ENCODE data around the gene CD47.

Gene CD47

DNA sequence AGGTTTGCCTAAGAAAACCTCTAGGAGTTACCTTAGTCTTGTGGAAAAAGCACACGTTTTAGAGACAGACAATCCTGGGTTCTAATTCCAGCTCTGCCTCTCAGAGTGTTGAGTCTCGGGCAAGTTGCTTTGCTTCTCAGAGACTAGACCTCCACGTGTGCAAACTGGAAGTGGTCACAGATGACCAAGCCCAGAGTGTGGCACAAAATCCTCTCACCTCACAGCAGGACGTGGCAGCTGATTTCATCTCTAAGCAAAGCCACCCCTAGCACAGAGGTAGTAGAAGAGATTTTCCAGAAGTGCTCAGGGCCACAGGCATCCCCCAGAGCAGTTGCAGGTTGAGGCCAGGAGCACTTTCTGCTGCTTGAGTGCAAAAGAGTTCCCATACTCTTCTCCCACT is 79.2 kb downstream of the CD47 start:
- H3K4me3 ChIP-seq (ENCODE audit: low read depth, low read length) = no peak overlapping the region
- TF ChIP-seq, protein P1, sequence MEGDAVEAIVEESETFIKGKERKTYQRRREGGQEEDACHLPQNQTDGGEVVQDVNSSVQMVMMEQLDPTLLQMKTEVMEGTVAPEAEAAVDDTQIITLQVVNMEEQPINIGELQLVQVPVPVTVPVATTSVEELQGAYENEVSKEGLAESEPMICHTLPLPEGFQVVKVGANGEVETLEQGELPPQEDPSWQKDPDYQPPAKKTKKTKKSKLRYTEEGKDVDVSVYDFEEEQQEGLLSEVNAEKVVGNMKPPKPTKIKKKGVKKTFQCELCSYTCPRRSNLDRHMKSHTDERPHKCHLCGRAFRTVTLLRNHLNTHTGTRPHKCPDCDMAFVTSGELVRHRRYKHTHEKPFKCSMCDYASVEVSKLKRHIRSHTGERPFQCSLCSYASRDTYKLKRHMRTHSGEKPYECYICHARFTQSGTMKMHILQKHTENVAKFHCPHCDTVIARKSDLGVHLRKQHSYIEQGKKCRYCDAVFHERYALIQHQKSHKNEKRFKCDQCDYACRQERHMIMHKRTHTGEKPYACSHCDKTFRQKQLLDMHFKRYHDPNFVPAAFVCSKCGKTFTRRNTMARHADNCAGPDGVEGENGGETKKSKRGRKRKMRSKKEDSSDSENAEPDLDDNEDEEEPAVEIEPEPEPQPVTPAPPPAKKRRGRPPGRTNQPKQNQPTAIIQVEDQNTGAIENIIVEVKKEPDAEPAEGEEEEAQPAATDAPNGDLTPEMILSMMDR (IDR thresholded peaks at IDR 0.05; ENCODE audit: borderline replicate concordance, insufficient read depth, low read depth, low read length) = no peak

DNA sequence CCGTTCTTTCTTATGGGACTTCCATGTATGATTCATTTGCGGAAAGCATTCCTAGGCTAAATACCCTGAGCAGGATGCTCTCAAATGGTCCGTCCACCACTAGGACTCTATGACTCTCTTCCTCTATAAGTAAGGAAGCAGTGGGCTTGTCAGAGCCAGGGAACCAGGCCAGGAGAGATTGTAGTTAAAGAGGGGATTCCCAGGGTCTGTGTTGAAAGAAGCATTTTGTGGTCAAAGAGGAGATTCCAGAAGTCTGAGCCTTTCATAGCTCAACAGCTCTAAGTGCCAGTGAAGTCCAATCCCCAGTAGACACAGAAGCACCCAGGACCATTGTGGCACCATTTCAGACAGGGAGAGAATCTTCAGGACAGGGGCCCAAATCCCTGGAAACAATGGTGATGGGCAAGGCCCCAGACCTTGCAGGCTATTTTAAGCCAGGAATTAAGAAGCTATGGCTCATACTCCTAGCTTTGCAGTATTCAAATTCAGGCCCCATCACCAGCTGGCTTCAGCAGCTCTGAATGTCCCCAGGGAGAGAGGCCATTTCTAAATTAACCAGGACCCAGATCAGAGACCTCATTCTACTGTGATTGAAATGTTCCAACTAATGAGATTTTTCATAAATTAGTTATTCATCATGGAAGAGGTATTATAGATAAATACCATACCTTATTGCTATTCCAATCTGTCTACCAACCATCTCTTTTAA is 81.7 kb downstream of the CD47 start:
- TF ChIP-seq, protein P1 (IDR thresholded peaks at IDR 0.05; ENCODE audit: borderline replicate concordance, insufficient read depth, low read depth, low read length) = no peak
- no peak overlapping the region for H3K4me3 ChIP-seq (ENCODE audit: low read depth, low read length)

DNA sequence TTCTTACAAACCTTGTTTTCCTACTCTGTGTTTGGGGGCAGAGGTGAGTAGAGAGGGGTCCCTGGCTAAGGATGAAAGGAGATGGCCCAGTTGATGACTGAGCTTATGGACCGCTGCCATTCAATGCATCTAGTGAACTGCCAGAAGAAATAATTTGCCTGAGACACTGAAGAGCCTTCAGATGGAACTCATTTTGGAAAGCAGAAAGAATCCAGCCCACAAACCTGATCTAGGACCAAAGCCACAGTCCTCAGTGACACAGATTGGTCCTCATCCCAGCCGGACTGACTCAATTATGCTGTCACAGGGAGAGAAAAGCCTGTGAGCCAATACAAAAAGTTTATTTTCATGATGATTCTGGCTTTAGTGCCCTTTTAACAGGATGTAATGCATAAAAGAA is 82.7 kb downstream of the CD47 start:
- TF ChIP-seq, protein P1 (IDR thresholded peaks at IDR 0.05; ENCODE audit: borderline replicate concordance, insufficient read depth, low read depth, low read length) = no peak

DNA sequence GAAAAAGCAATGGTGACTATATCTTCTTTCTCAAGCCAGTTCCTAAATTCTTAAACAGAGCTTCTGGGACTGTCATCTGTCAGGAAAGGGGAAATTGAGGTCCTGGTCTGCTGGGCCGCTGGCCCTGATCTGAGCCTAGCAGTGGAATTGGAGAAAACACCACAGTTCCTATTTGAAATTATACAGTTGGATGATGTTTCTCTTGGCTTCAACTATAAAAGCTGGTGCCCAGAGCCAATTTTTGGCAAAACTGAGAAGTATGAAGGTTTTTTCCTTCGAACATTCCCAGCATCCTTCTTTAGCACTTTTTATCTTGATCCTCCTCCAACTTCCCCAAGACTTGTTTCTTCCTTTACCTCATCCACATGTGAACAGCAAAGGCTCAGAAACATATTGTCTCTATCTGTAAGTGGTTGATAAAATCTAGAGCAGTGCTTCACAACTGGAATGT is 83.9 kb downstream of the CD47 start:
- H3K4me3 ChIP-seq (ENCODE audit: low read depth, low read length) = no peak overlapping the region
- TF ChIP-seq, protein P1 (IDR thresholded peaks at IDR 0.05; ENCODE audit: borderline replicate concordance, insufficient read depth, low read depth, low read length) = no peak

More for the DNA sequence above, 82.7 kb downstream of the CD47 start:
- H3K4me3 ChIP-seq (ENCODE audit: low read depth, low read length) = no peak overlapping the region

DNA sequence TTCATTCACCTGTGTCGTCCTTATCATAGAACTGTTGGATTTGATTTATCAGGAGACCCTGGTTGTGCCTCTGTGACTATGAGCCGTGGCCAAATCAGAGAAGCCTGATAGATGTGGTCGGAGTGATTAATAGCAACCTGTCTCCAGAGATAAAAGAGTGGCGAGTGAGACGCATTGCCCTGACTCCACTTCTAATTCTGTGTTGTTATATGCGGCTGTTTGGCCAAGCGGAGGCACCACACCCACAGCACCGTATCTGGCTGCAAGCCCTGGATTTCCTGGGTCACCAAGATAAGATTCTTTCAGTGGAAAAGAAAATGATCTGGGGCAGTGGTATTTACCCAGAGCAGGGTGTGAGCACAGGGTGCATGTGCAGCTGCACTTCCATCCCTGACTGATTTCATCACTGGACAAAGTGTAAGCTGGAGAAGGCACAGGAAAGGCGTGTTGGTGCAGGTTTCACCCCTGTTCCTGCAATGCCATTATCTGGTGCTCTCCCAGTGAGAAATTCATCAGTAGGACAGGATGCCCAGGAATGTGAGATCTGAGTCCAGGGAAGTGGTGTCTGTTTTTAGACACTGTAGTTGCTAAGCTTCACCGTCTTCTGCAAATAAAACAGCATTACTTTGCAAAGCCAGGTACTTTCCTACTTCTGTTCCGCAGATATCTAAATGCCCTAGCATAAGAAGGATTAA is 84.6 kb downstream of the CD47 start:
- TF ChIP-seq, protein P1 (IDR thresholded peaks at IDR 0.05; ENCODE audit: borderline replicate concordance, insufficient read depth, low read depth, low read length) = no peak
- no peak overlapping the region for H3K4me3 ChIP-seq (ENCODE audit: low read depth, low read length)

DNA sequence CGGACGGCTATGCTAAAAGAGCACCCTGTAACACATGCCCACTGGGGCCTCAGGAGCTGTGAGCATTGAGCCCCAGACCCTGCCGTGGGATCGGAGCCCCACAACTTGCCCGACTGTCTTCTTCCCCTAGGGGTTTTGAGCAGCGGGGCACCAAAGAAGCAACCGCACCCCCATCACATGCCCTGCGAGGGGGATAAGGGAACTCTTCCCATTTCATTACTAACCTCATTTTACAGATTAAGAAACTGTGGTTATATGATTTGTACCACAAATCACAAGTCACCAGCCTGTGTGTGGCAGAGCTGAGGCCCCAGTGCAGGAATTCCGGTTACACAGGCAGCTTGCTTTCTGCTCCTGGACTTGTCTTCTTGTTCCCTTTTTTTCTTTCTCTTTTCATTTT is 86.2 kb downstream of the CD47 start:
- no peak overlapping the region for H3K4me3 ChIP-seq (ENCODE audit: low read depth, low read length)
- TF ChIP-seq, protein P1 (IDR thresholded peaks at IDR 0.05; ENCODE audit: borderline replicate concordance, insufficient read depth, low read depth, low read length) = no peak

DNA sequence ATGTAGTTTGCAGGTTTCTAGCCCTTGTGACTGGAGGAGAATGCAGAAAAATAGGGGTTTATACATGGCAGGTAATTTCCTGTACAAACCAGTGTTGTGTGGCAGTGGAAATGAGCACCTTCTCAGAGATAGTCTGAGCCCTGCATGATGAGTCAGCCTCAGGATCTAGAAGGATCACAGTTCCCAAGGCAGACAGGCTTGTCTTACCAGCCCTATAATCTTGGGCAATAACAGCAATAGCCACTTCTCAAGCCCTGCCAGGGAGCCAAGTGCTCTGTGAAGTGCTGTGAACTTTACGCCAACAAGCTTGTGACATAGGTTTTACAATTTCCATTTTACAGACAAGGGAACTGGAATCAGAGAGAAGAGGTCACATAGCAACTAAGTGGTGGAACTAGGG is 89.4 kb downstream of the CD47 start:
- TF ChIP-seq, protein P1 (IDR thresholded peaks at IDR 0.05; ENCODE audit: borderline replicate concordance, insufficient read depth, low read depth, low read length) = no peak
- H3K4me3 ChIP-seq (ENCODE audit: low read depth, low read length) = no peak overlapping the region

Measured in GM12875 (cell line).